DMS114 treated with DMSO at 0.1 percent for 48 hours (cell line): ENCODE results near the gene HOOK2.

Source experiments
- DNase-seq: peaks from one replicate; lab custom pipeline; 2025; ENCODE audit not compliant: unreplicated experiment; lab: John Stamatoyannopoulos, UW

HOOK2 gene

GRCh38 chr19:12794196-12794941, 19.0 kb upstream of the HOOK2 start:
- no peak for DNase-seq

- DNase-seq: peak; percentile 59
Observed at GRCh38 chr19:12793290-12794195, 18.2 kb upstream of the HOOK2 start.

- DNase-seq: no peak
Observed at GRCh38 chr19:12792853-12793289, 17.5 kb upstream of the HOOK2 start.

GRCh38 chr19:12792051-12792852, 16.9 kb upstream of the HOOK2 start:
- no peak for DNase-seq

GRCh38 chr19:12791345-12792050, 16.1 kb upstream of the HOOK2 start, which contains the start of gene JUNB:
TSS of gene JUNB (plus strand) at chr19:12791486. CDS start at chr19:12791772, 286 bp downstream.
- DNase-seq: peak; percentile 63

GRCh38 chr19:12790628-12791344, 15.4 kb upstream of the HOOK2 start:
- no peak for DNase-seq

GRCh38 chr19:12789904-12790619, 14.7 kb upstream of the HOOK2 start:
- peak; percentile 69 for DNase-seq

- DNase-seq: no peak
Observed at GRCh38 chr19:12789098-12789903, 13.9 kb upstream of the HOOK2 start.

GRCh38 chr19:12788682-12789097, 13.3 kb upstream of the HOOK2 start:
- no peak for DNase-seq

- no peak for DNase-seq
Observed at GRCh38 chr19:12788042-12788681, 12.8 kb upstream of the HOOK2 start.

GRCh38 chr19:12787458-12787857, 12.1 kb upstream of the HOOK2 start:
- DNase-seq: no peak

- no peak for DNase-seq
Observed at GRCh38 chr19:12786952-12787351, 11.6 kb upstream of the HOOK2 start.

GRCh38 chr19:12786141-12786870, 11.0 kb upstream of the HOOK2 start:
- no peak for DNase-seq

GRCh38 chr19:12785431-12786031, 10.2 kb upstream of the HOOK2 start:
- no peak for DNase-seq

- no peak for DNase-seq
Observed at GRCh38 chr19:12784871-12785430, 9.6 kb upstream of the HOOK2 start.

- no peak for DNase-seq
Observed at GRCh38 chr19:12784394-12784870, 9.1 kb upstream of the HOOK2 start.
